PC-3 (cell line): ENCODE data around the gene CPZ. TPM values are rescaled to one million over a fixed set of nuclear protein-coding genes. Genes with fewer than 3 reads are reported as not detected.

Source experiments
- ATAC-seq: fragments of 200-7000 bp; cut with Tn5 transposase; 2 replicates; pipeline ENCODE4 v1.9.1; 2020; ENCODE audit warnings: mild to moderate bottlenecking, moderate library complexity
- BruUV-seq: library from RNA; stranded (reverse); fragments of 400-500 nt; replicated peaks from 2 replicates; lab custom pipeline; 2021; lab: Mats Ljungman, UMichigan
- CTCF ChIA-PET: fragments of 300-600 bp; sonication (Branson Sonifier 250); formaldehyde crosslinking; loops from one replicate; lab custom pipeline; 2022; ENCODE audit warnings: antibody characterized with exemption; lab: Charles Lee
- POLR2A ChIA-PET: fragments of 300-600 bp; sonication (Branson Sonifier 250); formaldehyde crosslinking; loops from one replicate; lab custom pipeline; 2022; ENCODE audit warnings: antibody characterized with exemption; ENCODE audit not compliant: unreplicated experiment; lab: Charles Lee
- DNase-seq: peaks from one replicate; pipeline ENCODE4 v3.0.0-alpha.2; 2015
- H2AFZ ChIP-seq: fragments of 300-600 bp; sonication (generic); 2 replicates; pipeline ENCODE4 v1.6.0; 2016; ENCODE audit warnings: antibody characterized with exemption, low read length
- H3F3A ChIP-seq: fragments of 300-600 bp; sonication (generic); one replicate; pipeline ENCODE4 v1.6.0; 2017; ENCODE audit warnings: antibody characterized with exemption, low read length, control low read depth, mild to moderate bottlenecking; ENCODE audit not compliant: unreplicated experiment
- H3K27ac ChIP-seq: fragments of 300-600 bp; sonication (generic); 2 replicates; pipeline ENCODE4 v1.5.1; 2016; ENCODE audit warnings: mild to moderate bottlenecking, low read length
- H3K27me3 ChIP-seq: fragments of 300-600 bp; sonication (generic); 2 replicates; pipeline ENCODE4 v1.6.1; 2016; ENCODE audit warnings: low read length, mixed read lengths
- H3K36me3 ChIP-seq: fragments of 300-600 bp; sonication (generic); 2 replicates; pipeline ENCODE4 v1.6.1; 2016; ENCODE audit warnings: low read depth, mixed run types, low read length, mixed read lengths
- H3K4me1 ChIP-seq: fragments of 300-600 bp; sonication (generic); 2 replicates; pipeline ENCODE4 v1.5.1; 2016; ENCODE audit warnings: low read length; ENCODE audit not compliant: insufficient read depth
- H3K4me2 ChIP-seq: fragments of 300-600 bp; sonication (generic); 2 replicates; pipeline ENCODE4 v1.6.0; 2016; ENCODE audit warnings: low read length
- H3K4me3 ChIP-seq: fragments of 300-600 bp; sonication (generic); 2 replicates; pipeline ENCODE4 v1.5.1; 2016; ENCODE audit warnings: mild to moderate bottlenecking, low read length, mixed read lengths
- H3K79me2 ChIP-seq: fragments of 300-600 bp; sonication (generic); 2 replicates; pipeline ENCODE4 v1.6.1; 2017; ENCODE audit warnings: low read length, mixed read lengths
- H3K9ac ChIP-seq: fragments of 300-600 bp; sonication (generic); 2 replicates; pipeline ENCODE4 v1.6.0; 2016; ENCODE audit warnings: mild to moderate bottlenecking, low read length
- H3K9me2 ChIP-seq: fragments of 300-600 bp; sonication (generic); replicated peaks from 2 replicates; pipeline ENCODE4 v1.6.1; 2016; ENCODE audit warnings: mixed run types, low read length, mixed read lengths
- H3K9me3 ChIP-seq: fragments of 300-600 bp; sonication (generic); 2 replicates; pipeline ENCODE4 v1.6.1; 2016; ENCODE audit warnings: low read length, mixed read lengths
- H4K20me1 ChIP-seq: fragments of 300-600 bp; sonication (generic); 2 replicates; pipeline ENCODE4 v1.6.1; 2016; ENCODE audit warnings: low read length, mixed read lengths
- EZH2 ChIP-seq: fragments of 300-600 bp; sonication (generic); IDR thresholded peaks from one replicate; pipeline ENCODE4 v1.6.1; 2017; ENCODE audit warnings: antibody characterized with exemption, mild to moderate bottlenecking, low read length; ENCODE audit not compliant: unreplicated experiment
- EZH2phosphoT487 ChIP-seq: fragments of 300-600 bp; sonication (generic); IDR thresholded peaks from 2 replicates; pipeline ENCODE4 v1.6.1; 2018; ENCODE audit warnings: mild to moderate bottlenecking, antibody characterized with exemption, low read length, borderline replicate concordance
- intact Hi-C: fragments of 100-400 bp; cut with micrococcal nuclease; formaldehyde crosslinking; loops from 2 replicates; pipeline ENCODE4 v1.9.0; 2023
- total RNA-seq: library from RNA; depleted of rRNA; stranded (reverse); fragments of >200 nt; gene quantifications from 2 replicates; pipeline ENCODE4 v1.2.3, GENCODE V29; 2014
- TF ChIP-seq, protein P1 (sequence below): fragments of 300-600 bp; sonication (generic); conservative IDR thresholded peaks from 2 replicates; pipeline ENCODE4 v1.5.1; 2017; ENCODE audit warnings: antibody characterized with exemption, low read depth, mild to moderate bottlenecking, low read length

CPZ gene
- total RNA-seq, 1 experiment from 2014 or later = 27.9 TPM

DNA sequence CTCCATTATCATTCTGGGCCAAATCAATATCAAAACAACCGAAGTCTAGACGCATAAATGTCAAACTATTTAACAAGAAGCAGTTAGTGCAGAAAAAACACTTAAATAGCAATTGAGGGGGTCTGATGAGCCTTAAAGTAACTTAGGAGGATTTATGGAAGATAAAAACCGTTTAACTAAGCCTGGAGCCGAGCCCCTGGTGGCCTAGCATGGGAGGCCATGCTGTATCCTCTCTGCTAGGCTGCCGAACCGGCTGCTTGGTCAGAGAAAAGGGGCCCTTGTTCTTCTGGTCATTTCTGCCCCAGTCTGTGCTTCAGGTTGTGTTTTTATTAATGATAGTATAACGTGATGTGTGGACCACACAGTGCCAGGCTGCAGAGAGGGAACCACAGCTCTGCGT, 72.4 kb downstream of the CPZ start:
- no TSS peak for BruUV-seq
- no peak for ATAC-seq
- Histone ChIP-seq H3K79me2 (no peaks in the 10 kb centered on the region), H2AFZ (no peak overlapping the region), H3K9me3 (no peaks in the 10 kb centered on the region), H4K20me1 (no peaks in the 10 kb centered on the region), H3K4me3 (no peak overlapping the region), H3K27me3 (peaks cover 32% of the 10 kb centered on the region), H3F3A (no peaks in the 10 kb centered on the region), H3K4me2 (no peak overlapping the region), H3K9me2 (no peaks in the 10 kb centered on the region), H3K27ac (no peak overlapping the region), H3K9ac (no peak overlapping the region), H3K4me1 (no peaks in the 10 kb centered on the region), H3K36me3 (no peaks in the 10 kb centered on the region)
- ChIA-PET CTCF (no interaction called here), POLR2A (no interaction called here)
- intact Hi-C loops = no loop called here
- TF ChIP-seq EZH2phosphoT487 (no peak), EZH2 (no peak)
- TF ChIP-seq, protein P1, sequence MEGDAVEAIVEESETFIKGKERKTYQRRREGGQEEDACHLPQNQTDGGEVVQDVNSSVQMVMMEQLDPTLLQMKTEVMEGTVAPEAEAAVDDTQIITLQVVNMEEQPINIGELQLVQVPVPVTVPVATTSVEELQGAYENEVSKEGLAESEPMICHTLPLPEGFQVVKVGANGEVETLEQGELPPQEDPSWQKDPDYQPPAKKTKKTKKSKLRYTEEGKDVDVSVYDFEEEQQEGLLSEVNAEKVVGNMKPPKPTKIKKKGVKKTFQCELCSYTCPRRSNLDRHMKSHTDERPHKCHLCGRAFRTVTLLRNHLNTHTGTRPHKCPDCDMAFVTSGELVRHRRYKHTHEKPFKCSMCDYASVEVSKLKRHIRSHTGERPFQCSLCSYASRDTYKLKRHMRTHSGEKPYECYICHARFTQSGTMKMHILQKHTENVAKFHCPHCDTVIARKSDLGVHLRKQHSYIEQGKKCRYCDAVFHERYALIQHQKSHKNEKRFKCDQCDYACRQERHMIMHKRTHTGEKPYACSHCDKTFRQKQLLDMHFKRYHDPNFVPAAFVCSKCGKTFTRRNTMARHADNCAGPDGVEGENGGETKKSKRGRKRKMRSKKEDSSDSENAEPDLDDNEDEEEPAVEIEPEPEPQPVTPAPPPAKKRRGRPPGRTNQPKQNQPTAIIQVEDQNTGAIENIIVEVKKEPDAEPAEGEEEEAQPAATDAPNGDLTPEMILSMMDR = no peak
- DNase-seq = no peak

DNA sequence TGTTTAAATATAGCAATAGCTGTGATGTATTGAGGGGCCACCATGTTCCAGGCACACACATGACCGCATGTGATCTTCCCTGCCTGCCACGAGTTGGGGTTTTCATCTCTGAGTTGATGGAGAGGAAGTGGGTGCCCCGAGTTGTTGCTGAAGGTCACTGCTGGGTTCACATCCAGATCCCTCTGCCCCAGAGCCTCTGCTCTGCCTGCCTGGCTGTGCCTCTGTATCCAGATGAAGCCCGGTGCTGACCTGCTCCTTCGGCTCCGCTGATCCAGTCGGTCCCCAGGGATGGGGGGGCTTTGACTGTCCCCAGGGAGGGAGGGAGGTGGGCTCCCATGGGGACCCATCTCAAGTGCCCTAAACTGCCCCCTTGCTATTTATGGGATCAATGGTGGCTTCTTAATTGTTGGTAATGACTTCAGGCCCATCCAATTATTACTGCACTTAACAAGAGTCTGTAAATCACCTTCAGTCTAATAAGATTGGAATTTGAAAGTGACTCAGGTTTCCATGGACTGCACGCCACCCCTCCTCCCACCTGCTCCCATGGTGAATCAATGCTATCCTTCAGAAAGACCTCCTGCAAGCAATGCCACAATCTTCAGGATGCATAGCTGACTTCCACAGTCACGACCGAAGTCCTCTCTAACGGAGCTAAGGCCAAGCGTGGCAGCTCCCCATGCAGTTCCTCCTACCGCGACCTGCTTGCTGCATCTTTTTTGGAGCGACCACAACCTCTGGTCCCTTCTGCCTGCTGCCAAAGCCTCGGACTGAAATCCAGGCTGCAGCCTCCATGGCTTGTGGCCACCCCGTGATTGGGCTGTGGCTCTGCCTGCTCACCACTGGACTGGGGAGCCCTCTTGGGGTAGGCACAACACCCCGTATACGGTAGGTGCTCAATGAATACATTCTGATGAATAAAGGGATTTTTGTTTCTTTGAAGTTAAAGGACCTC, 73.1 kb downstream of the CPZ start:
- ChIA-PET CTCF (no interaction called here), POLR2A (no interaction called here)
- ATAC-seq (no peak), DNase-seq (peak; percentile 38)
- Histone ChIP-seq H3K9me3 (no peaks in the 10 kb centered on the region), H3K4me2 (no peak overlapping the region), H3K9ac (no peak overlapping the region), H3K4me3 (no peak overlapping the region), H2AFZ (no peak overlapping the region), H3K4me1 (no peaks in the 10 kb centered on the region), H3K27me3 (peaks cover 33% of the 10 kb centered on the region), H4K20me1 (no peaks in the 10 kb centered on the region), H3K27ac (no peak overlapping the region), H3K79me2 (no peaks in the 10 kb centered on the region), H3K9me2 (no peaks in the 10 kb centered on the region), H3K36me3 (no peaks in the 10 kb centered on the region), H3F3A (no peaks in the 10 kb centered on the region)
- no peak for TF ChIP-seq EZH2phosphoT487
- TF ChIP-seq, protein P1 = no peak
- TF ChIP-seq EZH2 = no peak
- intact Hi-C loops = no loop called here
- BruUV-seq = no TSS peak

DNA sequence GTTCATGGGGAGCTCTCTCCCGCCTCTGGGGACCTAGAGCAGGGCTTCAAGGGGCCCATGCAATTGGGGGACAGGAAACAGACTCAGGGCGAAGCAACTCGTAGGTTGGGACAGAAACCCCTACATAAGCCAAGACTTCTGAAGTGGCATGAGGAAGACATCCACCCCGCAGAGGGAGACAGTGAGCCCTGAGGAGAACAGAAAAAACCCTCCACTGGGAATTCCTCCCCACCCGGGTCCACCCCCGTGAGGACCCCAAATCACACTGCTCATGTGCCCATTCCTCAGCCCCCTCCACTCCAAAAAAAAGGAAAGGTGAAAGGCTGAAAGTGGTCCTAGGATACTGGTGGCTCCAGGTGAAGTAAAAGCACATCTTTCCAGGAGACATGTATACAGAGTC, 74.0 kb downstream of the CPZ start:
- no peak for ATAC-seq
- no peak overlapping the region for H3K4me3 ChIP-seq
- no peaks in the 10 kb centered on the region for H3K9me3 ChIP-seq
- H3K9me2 ChIP-seq = no peaks in the 10 kb centered on the region
- no TSS peak for BruUV-seq
- H3K4me2 ChIP-seq = no peak overlapping the region
- H3K36me3 ChIP-seq = no peaks in the 10 kb centered on the region
- TF ChIP-seq EZH2phosphoT487 (no peak), EZH2 (no peak)
- TF ChIP-seq, protein P1 = no peak
- H4K20me1 ChIP-seq = no peaks in the 10 kb centered on the region
- no peaks in the 10 kb centered on the region for H3F3A ChIP-seq
- POLR2A ChIA-PET = no interaction called here
- H3K27ac ChIP-seq = no peak overlapping the region
- CTCF ChIA-PET = no interaction called here
- no peak for DNase-seq
- no peak overlapping the region for H3K9ac ChIP-seq
- no peaks in the 10 kb centered on the region for H3K79me2 ChIP-seq
- H3K4me1 ChIP-seq = no peaks in the 10 kb centered on the region
- H2AFZ ChIP-seq = no peak overlapping the region
- peaks cover 40% of the 10 kb centered on the region for H3K27me3 ChIP-seq
- intact Hi-C loops = no loop called here
